Right lobe of liver (tissue), 6 donors: ENCODE data around the gene AMY1A. TPM values are rescaled to one million over a fixed set of nuclear protein-coding genes. Genes with fewer than 3 reads are reported as not detected.
"Not testable (repeated sequence)": the region's sequence is repeated elsewhere in the genome, so short reads cannot be mapped to it uniquely, and the experiment has no call there.

Experiments
- ATAC-seq, 4 donors: fragments of 200-7000 bp; cut with Tn5 transposase; one replicate each; pipeline ENCODE4 v1.9.1; 2020; ENCODE audit warnings: mild to moderate bottlenecking in 4 of 4, moderate library complexity in 4 of 4
- DNase-seq, 3 donors: peaks; one replicate each; pipeline ENCODE4 v3.0.0-alpha.2; 2020
- H3K27ac ChIP-seq, 3 donors: fragments of 200-600 bp; one replicate each; pipeline ENCODE4 v1.8.0; 2022
- H3K27me3 ChIP-seq, 2 donors: fragments of 200-600 bp; one replicate each; pipeline ENCODE4 v1.8.0; 2022
- H3K36me3 ChIP-seq, 4 donors: fragments of 200-600 bp; sonication (generic) in 1 of 4; one replicate each; pipeline versions ENCODE4 v1.5.1 to v1.8.0; 2017 to 2022; ENCODE audit warnings: control low read depth in 1 of 4
- H3K4me1 ChIP-seq, 4 donors: fragments of 200-600 bp; sonication (generic) in 1 of 4; one replicate each; pipeline versions ENCODE4 v1.5.1 to v1.8.0; 2017 to 2022; ENCODE audit warnings: control low read depth in 1 of 4
- H3K4me3 ChIP-seq, 3 donors: fragments of 200-600 bp; one replicate each; pipeline ENCODE4 v1.8.0; 2022
- H3K9me3 ChIP-seq, 4 donors: fragments of 200-600 bp; sonication (generic) in 1 of 4; one replicate each; pipeline versions ENCODE4 v1.5.1 to v1.8.0; 2017 to 2022; ENCODE audit warnings: control low read depth in 1 of 4
- POLR2A ChIP-seq: fragments of 450-650 bp; IDR thresholded peaks from one replicate; pipeline ENCODE4 v1.6.1; 2017; ENCODE audit warnings: antibody characterized with exemption, mild to moderate bottlenecking
- WGBS: methylation state at CpG from one replicate; pipeline ENCODE4 v1.1.6; 2018; ENCODE audit warnings: low coverage, low lambda C conversion rate; ENCODE audit not compliant: insufficient coverage; ENCODE audit errors: missing lambda C conversion rate; 5-methylcytosine and 5-hydroxymethylcytosine counted together
- intact Hi-C, 2 donors: fragments of 100-400 bp; cut with DNase I; formaldehyde crosslinking; loops; one replicate each; pipeline versions ENCODE4 v1.11.2 to v1.14.1; 2022
- long read RNA-seq: library from polyadenylated mRNA; unstranded; transcript quantifications from one replicate; pipeline ENCODE4 v2.0.0, GENCODE V29; 2019
- total RNA-seq, 6 experiments: library from RNA; depleted of rRNA in 2 of 6; stranded (reverse); fragments of >200 nt in 2 of 6; fragmentation: NEBNext Ultra II Directional in 3 of 6; extraction: Animal tissue kit (Norgen Biotek cat#: 25700) in 3 of 6; gene quantifications; one replicate each; pipeline versions ENCODE4 v1.1.0 to v1.2.4, GENCODE V29; 2016 to 2023
- TF ChIP-seq, protein P1 (sequence below), 4 donors: fragments of 200-600 bp in 3 of 4; fragments of 450-650 bp in 1 of 4; IDR thresholded peaks; one replicate each; pipeline versions ENCODE4 v1.5.1 to v1.8.0; 2016 to 2022; ENCODE audit warnings: antibody characterized with exemption in 4 of 4, mild to moderate bottlenecking in 2 of 4
- donor health status: DM: no; HTN: yes; CAD: no.
- donor health status: DM: no; HTN: no; CAD: no.
- donor health status: DM: no; HTN: no; CAD: no.
- donor health status: DM: no; HTN: yes; CAD: no.
- donor health status: DM: no; HTN: yes; CAD: no.

The AMY1A gene
- total RNA-seq, result not detected
- long read RNA-seq, result 0 reads

- H3K36me3 ChIP-seq, H3K4me1 ChIP-seq, intact Hi-C loops, ATAC-seq, H3K9me3 ChIP-seq, H3K27me3 ChIP-seq, H3K4me3 ChIP-seq, DNase-seq, H3K27ac ChIP-seq: not testable (repeated sequence)
- no CpG with 5 or more reads among the region's 5 CpGs for WGBS
These were observed at the start of gene AMY1A for GRCh38 chr1:103655460-103655859. Gene AMY1A, plus strand, starts transcription at chr1:103655760. Its CDS starts 571 bp downstream, at chr1:103656331.

GRCh38 chr1:103616362-103616761 is 39.2 kb upstream of the AMY1A start:
- intact Hi-C loops, result no loop called here
- no peak for ATAC-seq
- WGBS, result 95% methylated on average over 2 of the region's 2 CpGs

DNA sequence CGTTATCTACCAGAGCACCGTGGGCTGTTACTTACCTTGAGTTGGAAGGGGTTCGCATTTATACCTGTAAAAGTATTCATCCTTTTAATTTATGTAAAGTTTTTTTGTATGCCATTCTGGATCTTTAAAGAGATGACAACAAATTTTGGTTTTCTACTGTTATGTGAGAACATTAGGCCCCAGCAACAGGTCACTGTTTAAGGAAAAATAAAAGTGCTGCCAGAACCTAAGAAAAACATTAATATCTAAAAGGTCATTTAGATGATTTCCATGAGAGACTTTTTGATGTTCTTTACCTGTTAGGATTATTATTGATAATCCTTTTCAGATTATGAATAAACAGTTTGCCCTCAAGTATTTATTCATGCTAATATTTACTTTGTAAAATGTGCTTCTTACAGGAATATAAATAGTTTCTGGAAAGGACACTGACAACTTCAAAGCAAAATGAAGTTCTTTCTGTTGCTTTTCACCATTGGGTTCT is 38.5 kb upstream of the AMY1A start, which contains the start of gene AMY2A:
Gene AMY2A (plus strand): TSS at position 434 of the 484 bp plus-strand sequence. CDS start 14 bp downstream, at position 448.
- intact Hi-C loops, result not testable (repeated sequence)

More at GRCh38 chr1:103616362-103616761, 39.2 kb upstream of the AMY1A start:
- H3K4me3 ChIP-seq, result no peak overlapping the region
- H3K9me3 ChIP-seq, result no peaks in the 10 kb centered on the region
- no peaks in the 10 kb centered on the region for H3K27me3 ChIP-seq
- H3K27ac ChIP-seq, result no peak overlapping the region
- no peaks in the 10 kb centered on the region for H3K4me1 ChIP-seq
- no peak for TF ChIP-seq POLR2A
- TF ChIP-seq, protein P1, sequence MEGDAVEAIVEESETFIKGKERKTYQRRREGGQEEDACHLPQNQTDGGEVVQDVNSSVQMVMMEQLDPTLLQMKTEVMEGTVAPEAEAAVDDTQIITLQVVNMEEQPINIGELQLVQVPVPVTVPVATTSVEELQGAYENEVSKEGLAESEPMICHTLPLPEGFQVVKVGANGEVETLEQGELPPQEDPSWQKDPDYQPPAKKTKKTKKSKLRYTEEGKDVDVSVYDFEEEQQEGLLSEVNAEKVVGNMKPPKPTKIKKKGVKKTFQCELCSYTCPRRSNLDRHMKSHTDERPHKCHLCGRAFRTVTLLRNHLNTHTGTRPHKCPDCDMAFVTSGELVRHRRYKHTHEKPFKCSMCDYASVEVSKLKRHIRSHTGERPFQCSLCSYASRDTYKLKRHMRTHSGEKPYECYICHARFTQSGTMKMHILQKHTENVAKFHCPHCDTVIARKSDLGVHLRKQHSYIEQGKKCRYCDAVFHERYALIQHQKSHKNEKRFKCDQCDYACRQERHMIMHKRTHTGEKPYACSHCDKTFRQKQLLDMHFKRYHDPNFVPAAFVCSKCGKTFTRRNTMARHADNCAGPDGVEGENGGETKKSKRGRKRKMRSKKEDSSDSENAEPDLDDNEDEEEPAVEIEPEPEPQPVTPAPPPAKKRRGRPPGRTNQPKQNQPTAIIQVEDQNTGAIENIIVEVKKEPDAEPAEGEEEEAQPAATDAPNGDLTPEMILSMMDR (IDR thresholded peaks at IDR 0.05), result no peak
- H3K36me3 ChIP-seq, result no peaks in the 10 kb centered on the region
- no peak for DNase-seq

DNA sequence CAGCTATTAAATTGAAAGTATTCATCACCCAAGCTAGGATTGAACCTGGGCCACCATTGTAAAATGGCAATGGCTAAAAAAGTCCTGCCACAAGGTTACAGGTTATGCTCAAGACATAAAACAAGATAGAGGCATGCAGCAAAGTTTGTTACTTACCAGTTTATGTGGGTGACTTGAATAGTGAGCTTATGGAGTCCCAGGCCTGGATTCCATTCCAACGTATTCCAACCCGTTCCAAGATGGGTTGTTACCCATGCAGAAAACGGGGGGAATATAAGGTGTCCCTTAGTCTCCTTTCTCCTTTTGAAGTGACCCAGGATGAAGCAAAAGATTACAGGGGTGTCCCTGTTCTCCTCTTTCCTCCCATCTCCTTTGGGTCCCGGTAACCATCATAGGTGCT is 28.1 kb upstream of the AMY1A start:
- WGBS, result 60% methylated on average over 1 of the region's 4 CpGs
- H3K9me3 ChIP-seq, H3K4me3 ChIP-seq, H3K36me3 ChIP-seq, ATAC-seq, H3K4me1 ChIP-seq, intact Hi-C loops, H3K27me3 ChIP-seq, DNase-seq, H3K27ac ChIP-seq: not testable (repeated sequence)

More for the DNA sequence above, 38.5 kb upstream of the AMY1A start, which contains the start of gene AMY2A:
- H3K9me3 ChIP-seq, H3K36me3 ChIP-seq, DNase-seq, H3K27me3 ChIP-seq, H3K4me3 ChIP-seq, H3K4me1 ChIP-seq, ATAC-seq, H3K27ac ChIP-seq: not testable (repeated sequence)
- WGBS, result 80% methylated on average over 3 of the region's 3 CpGs

GRCh38 chr1:103641194-103641593 is 14.4 kb upstream of the AMY1A start:
- intact Hi-C loops, H3K4me3 ChIP-seq, H3K27ac ChIP-seq, H3K9me3 ChIP-seq, DNase-seq, H3K36me3 ChIP-seq, H3K27me3 ChIP-seq, H3K4me1 ChIP-seq, ATAC-seq: not testable (repeated sequence)
- WGBS, result no CpG with 5 or more reads among the region's 3 CpGs

DNA sequence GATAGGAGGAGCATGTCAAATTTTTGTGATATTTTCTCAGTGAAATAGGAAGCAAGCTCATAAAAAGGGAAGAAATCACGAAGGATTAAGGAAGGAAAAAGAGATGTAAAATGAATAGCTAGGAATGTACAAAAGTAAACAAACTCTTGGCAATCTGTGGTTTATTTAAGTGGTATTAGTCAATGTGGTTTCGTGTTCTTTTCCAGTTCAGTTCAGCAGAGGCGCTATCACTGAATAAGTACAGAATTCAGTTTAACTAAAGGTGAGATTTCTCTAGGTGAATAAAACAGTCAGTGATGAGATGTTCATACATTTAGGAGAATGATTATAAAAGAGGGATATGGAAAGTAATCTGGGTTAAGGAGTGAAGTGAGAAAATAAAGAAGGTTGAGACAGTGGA is 11.7 kb upstream of the AMY1A start:
- ATAC-seq, H3K27ac ChIP-seq, H3K36me3 ChIP-seq, DNase-seq, H3K4me3 ChIP-seq, H3K9me3 ChIP-seq, intact Hi-C loops, H3K4me1 ChIP-seq, H3K27me3 ChIP-seq: not testable (repeated sequence)
- no CpG with 5 or more reads among the region's 3 CpGs for WGBS

GRCh38 chr1:103650305-103650704 is 5.3 kb upstream of the AMY1A start:
- H3K4me3 ChIP-seq, DNase-seq, H3K9me3 ChIP-seq, ATAC-seq, H3K27ac ChIP-seq, H3K36me3 ChIP-seq, H3K27me3 ChIP-seq, intact Hi-C loops, H3K4me1 ChIP-seq: not testable (repeated sequence)
- no CpG with 5 or more reads among the region's 3 CpGs for WGBS

DNA sequence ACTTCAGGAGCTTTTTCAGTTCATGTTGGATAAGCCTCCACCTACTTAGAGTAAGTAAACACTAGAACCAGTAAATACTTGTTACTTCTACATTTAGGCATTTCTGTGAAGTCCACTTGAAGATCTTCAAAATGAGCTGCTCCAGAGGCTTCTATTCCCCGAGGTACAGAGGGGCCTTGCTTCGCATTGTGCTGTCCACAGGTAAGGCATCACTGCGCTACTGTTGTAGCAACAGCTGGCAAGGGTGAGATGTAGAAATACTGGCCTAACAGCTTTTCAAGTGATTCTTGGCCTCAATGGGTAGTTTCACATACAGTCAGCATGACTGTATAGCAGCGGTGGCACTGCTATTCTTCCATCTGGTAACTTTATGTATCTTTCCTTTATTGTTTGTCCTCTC is 4.7 kb upstream of the AMY1A start:
- H3K9me3 ChIP-seq, intact Hi-C loops, DNase-seq, H3K4me3 ChIP-seq, H3K36me3 ChIP-seq, ATAC-seq, H3K27ac ChIP-seq, H3K27me3 ChIP-seq, H3K4me1 ChIP-seq: not testable (repeated sequence)
- no CpG with 5 or more reads among the region's 4 CpGs for WGBS

DNA sequence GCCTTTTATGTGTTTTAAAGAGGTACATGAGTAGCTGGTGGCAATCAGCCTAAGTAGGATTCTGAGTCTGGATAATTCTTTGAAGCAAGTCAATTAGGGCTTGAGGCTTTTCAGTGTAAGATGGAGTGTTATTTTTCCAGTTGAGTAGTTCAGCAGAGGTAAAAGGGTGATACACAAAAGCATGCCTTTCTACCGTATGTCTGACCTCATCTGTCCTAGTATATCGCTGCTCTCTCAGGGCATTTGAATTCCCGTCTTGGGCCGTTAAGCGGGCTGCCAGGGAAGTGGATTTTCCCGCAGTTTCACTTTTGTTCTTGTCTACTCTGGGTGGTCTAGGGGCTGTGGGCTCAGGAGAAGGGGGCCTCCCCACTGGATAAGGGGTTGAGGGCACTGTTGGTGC is 1.4 kb upstream of the AMY1A start:
- intact Hi-C loops, DNase-seq, H3K9me3 ChIP-seq, H3K27me3 ChIP-seq, ATAC-seq, H3K4me3 ChIP-seq, H3K4me1 ChIP-seq, H3K36me3 ChIP-seq, H3K27ac ChIP-seq: not testable (repeated sequence)
- no CpG with 5 or more reads among the region's 6 CpGs for WGBS

DNA sequence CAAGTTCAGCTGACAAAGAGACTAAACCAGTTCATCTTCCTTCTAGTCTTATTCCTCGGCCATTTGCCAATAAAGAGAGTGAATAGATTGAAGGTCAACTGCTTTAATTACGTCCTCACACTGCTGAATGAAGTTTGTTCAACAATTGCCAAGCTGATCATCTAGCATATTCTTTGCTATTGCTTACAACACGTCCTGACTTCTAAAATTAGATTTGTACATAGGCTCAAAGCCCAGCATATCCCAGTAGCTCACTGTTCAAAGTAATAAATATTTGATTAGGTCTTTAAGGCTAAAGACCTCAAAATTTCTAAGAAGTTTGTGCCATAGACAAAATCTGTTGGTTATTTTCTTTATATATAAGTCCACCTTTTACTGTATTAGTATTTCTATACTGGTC is 20.8 kb downstream of the AMY1A start:
- DNase-seq, ATAC-seq, H3K9me3 ChIP-seq, H3K27ac ChIP-seq, H3K27me3 ChIP-seq, H3K4me3 ChIP-seq, intact Hi-C loops, H3K36me3 ChIP-seq, H3K4me1 ChIP-seq: not testable (repeated sequence)
- WGBS, result no CpG with 5 or more reads among the region's 3 CpGs

GRCh38 chr1:103696110-103696509 is 40.5 kb downstream of the AMY1A start, which contains the start of gene AMY1B:
Gene AMY1B, minus strand, starts transcription at chr1:103696210. Its CDS starts 571 bp downstream, at chr1:103695639.
- H3K4me1 ChIP-seq, H3K9me3 ChIP-seq, intact Hi-C loops, H3K36me3 ChIP-seq, H3K27me3 ChIP-seq, H3K27ac ChIP-seq, H3K4me3 ChIP-seq, DNase-seq, ATAC-seq: not testable (repeated sequence)
- no CpG with 5 or more reads among the region's 5 CpGs for whole genome bisulfite sequencing
